ES-I3 (cell line): ENCODE data around the gene THG1L.

Experiments
- H3K36me3 ChIP-seq: 2 replicates; pipeline ENCODE4 v1.6.1; 2013; ENCODE audit warnings: mild to moderate bottlenecking, low read length, control low read depth, moderate library complexity; ENCODE audit not compliant: insufficient read depth
- H3K4me1 ChIP-seq: 2 replicates; pipeline ENCODE4 v1.6.1; 2013; ENCODE audit warnings: mild to moderate bottlenecking, control low read depth, low read length; ENCODE audit not compliant: insufficient read depth
- H3K9ac ChIP-seq: 2 replicates; pipeline ENCODE4 v1.6.1; 2013; ENCODE audit warnings: low read depth, mild to moderate bottlenecking, low read length, moderate library complexity
- H3K9me3 ChIP-seq: 2 replicates; pipeline ENCODE4 v1.6.1; 2013; ENCODE audit warnings: mild to moderate bottlenecking, low read length, moderate library complexity; ENCODE audit not compliant: control insufficient read depth, insufficient read depth

The THG1L gene

GRCh38 chr5:157739388-157740228 lies 8.4 kb downstream of the THG1L start:
- no peaks in the 10 kb centered on the region for H3K36me3 ChIP-seq
- H3K9ac ChIP-seq, result no peak overlapping the region
- 0 out of 2 replicates have a peak, but pooled peaks cover 5% of the 10 kb centered on the region for H3K9me3 ChIP-seq
- no peaks in the 10 kb centered on the region for H3K4me1 ChIP-seq

DNA sequence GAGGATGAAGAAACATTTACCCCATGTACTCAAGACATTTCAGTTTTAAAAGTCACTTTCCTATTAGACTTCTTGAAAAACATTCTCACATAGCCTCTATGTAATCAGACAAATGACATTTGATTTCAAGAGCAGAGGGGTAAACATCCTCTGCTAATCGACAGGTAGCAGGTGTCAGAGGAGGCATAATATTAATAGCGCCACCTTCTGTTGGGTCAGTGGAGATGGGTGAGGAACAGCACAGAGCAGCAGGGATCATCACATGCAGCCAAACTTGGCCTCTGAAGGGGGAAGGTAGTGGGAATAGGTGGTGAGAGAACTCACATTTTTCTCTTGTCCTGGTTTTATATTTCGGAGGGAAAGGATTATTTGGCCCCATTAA lies 9.0 kb downstream of the THG1L start:
- 0 out of 2 replicates have a peak, but pooled peaks cover 5% of the 10 kb centered on the region for H3K9me3 ChIP-seq
- H3K36me3 ChIP-seq, result no peaks in the 10 kb centered on the region
- H3K9ac ChIP-seq, result no peak overlapping the region
- no peaks in the 10 kb centered on the region for H3K4me1 ChIP-seq

DNA sequence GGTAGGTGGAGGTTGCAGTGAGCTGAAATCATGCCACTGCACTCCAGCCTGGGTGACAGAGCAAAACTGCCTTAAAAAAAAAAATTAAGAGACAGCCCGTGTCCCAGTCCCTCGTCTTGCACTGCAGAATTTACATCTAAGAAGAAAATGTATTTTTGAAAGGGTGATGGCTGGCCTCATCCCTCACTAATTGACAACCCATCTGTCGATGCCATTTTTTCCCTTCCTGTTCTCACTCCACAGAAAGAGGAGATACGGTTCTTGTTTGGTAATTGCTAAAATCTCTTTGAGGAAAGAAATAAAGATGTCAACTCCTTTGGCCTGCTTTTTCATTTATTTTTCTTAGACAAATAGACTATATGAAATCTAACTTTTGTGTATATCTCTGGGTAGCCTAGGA lies 9.9 kb downstream of the THG1L start:
- Histone ChIP-seq H3K9me3 (0 out of 2 replicates have a peak, but pooled peaks cover 5% of the 10 kb centered on the region), H3K36me3 (no peaks in the 10 kb centered on the region), H3K9ac (no peak overlapping the region), H3K4me1 (no peaks in the 10 kb centered on the region)

- Histone ChIP-seq H3K9ac (peak within 1 kb of the TSS; percentile 63; the same call in 1 of the 2 replicates), H3K9me3 (no peaks in the 10 kb centered on the region), H3K4me1 (no peaks in the 10 kb centered on the region)
These were observed 12.2 kb downstream of the THG1L start, which contains the start of gene LSM11 for GRCh38 chr5:157743163-157744050. LSM11 (plus strand) TSS chr5:157743712; CDS start chr5:157743751, 39 bp downstream.

DNA sequence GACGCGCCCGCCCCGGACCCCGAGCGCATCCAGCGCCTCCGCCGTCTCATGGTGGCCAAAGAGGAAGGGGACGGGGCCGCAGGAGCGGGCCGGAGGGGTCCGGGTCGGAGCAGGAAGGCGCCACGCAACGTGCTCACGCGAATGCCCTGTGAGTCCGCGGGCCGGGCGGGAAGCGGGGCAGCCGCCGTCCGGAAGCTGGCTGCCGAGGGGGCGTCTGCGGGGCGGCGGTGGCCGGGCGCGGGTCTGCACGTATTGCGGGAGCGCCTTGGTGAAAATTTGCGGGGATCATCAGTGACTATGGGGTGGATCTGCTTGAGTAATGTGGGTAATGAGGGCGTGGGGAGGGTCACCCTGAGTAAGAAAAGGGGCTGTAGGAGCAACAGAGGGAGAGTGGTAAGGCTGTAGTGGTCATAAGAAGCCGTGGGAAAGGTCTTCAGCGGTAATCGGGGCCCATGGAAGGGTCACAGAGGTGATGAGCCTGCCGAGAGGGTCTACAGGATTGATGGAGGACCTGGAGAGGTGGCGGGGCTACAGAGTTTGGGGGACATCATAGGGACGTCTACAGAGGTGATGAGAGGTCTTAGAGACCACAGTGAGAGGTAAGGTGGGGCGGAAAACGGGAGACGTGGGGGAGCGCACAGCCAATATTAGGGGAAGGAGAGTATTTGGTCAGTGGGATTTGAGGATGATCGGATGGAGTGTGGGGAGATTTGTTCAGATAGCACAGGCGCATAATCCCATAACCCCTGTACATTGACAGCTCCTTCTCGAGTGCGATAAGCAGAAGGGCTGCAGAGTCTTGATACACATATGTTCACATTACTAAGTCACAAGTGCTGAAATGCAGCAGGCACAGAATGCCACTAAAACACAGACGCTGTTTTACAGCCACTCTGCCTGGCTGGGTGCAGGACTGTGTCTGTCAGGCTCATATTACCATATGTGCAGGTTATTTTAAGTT lies 13.1 kb downstream of the THG1L start:
- no peaks in the 10 kb centered on the region for H3K4me1 ChIP-seq
- H3K9me3 ChIP-seq, result no peaks in the 10 kb centered on the region
- H3K9ac ChIP-seq, result peak overlapping the region; percentile 63; the same call in 1 of the 2 replicates
- no peaks in the 10 kb centered on the region for H3K36me3 ChIP-seq

More at GRCh38 chr5:157743163-157744050, 12.2 kb downstream of the THG1L start, which contains the start of gene LSM11:
- no peaks in the 10 kb centered on the region for H3K36me3 ChIP-seq

DNA sequence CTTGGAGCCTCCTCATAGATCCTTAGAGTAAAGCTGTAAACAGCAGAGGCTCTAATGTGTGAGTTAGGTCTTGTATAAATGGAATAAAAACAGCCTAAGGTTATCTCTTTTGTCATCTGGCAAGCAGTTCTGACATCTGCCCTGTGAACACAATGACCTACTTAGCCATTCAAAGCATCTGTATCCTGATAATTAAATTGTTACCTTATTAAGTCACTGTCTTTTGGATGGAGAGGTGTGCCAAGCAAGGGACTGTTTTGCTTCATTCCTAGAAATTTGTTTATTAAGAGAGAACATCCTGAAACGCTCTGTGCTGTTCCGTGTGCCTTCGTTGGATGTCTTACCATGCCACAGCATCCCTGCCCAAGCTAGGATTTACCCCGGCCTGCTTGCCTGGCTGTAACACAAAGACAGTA lies 13.8 kb downstream of the THG1L start:
- no peaks in the 10 kb centered on the region for H3K36me3 ChIP-seq
- no peak overlapping the region for H3K9ac ChIP-seq
- no peaks in the 10 kb centered on the region for H3K9me3 ChIP-seq
- H3K4me1 ChIP-seq, result no peaks in the 10 kb centered on the region

- Histone ChIP-seq H3K36me3 (no peaks in the 10 kb centered on the region), H3K4me1 (no peaks in the 10 kb centered on the region), H3K9ac (no peak overlapping the region), H3K9me3 (no peaks in the 10 kb centered on the region)
These were observed 16.0 kb downstream of the THG1L start for GRCh38 chr5:157747173-157747740.

- no peaks in the 10 kb centered on the region for H3K36me3 ChIP-seq
- no peaks in the 10 kb centered on the region for H3K4me1 ChIP-seq
- H3K9me3 ChIP-seq, result no peaks in the 10 kb centered on the region
- no peak overlapping the region for H3K9ac ChIP-seq
These were observed 16.8 kb downstream of the THG1L start for GRCh38 chr5:157747766-157748700.

GRCh38 chr5:157748760-157749461 lies 17.7 kb downstream of the THG1L start:
- Histone ChIP-seq H3K9me3 (no peaks in the 10 kb centered on the region), H3K36me3 (no peaks in the 10 kb centered on the region), H3K4me1 (no peaks in the 10 kb centered on the region), H3K9ac (no peak overlapping the region)

GRCh38 chr5:157749462-157749799 lies 18.2 kb downstream of the THG1L start:
- Histone ChIP-seq H3K9me3 (no peaks in the 10 kb centered on the region), H3K4me1 (no peaks in the 10 kb centered on the region), H3K9ac (no peak overlapping the region), H3K36me3 (no peaks in the 10 kb centered on the region)

GRCh38 chr5:157750320-157750719 lies 19.1 kb downstream of the THG1L start:
- H3K9ac ChIP-seq, result no peak overlapping the region
- H3K9me3 ChIP-seq, result no peaks in the 10 kb centered on the region
- no peaks in the 10 kb centered on the region for H3K4me1 ChIP-seq
- peaks cover 6% of the 10 kb centered on the region; the same call in 1 of the 2 replicates for H3K36me3 ChIP-seq

DNA sequence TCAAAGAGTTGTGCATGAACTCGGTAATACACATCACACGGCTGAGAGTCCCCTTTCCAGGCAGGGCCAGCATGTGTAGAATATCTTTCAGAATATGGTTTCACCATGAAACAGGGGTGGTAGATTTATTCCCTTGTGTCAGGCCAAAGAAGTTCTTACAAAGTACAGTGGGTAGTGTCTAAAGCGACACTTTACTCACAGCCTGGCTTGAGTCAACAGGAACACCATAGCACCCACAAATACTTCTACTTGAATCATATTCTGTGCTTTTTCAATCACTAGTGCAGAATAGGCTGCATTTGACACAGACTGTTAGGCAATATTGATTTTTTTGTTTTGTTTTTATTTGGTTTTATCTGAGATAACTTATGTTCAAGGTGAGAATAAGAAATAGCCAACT lies 24.9 kb downstream of the THG1L start:
- H3K36me3 ChIP-seq, result peaks cover 6% of the 10 kb centered on the region; the same call in 1 of the 2 replicates
- no peaks in the 10 kb centered on the region for H3K9me3 ChIP-seq

More for the DNA sequence above, 24.9 kb downstream of the THG1L start:
- H3K9ac ChIP-seq, result no peak overlapping the region
- no peaks in the 10 kb centered on the region for H3K4me1 ChIP-seq
